Kidney glomerular epithelial cell (primary cell): ENCODE data around the gene FCMR.

ENCODE experiments used
- DNase-seq: peaks from one replicate; lab custom pipeline; 2025; lab: John Stamatoyannopoulos, UW

The FCMR gene

DNA sequence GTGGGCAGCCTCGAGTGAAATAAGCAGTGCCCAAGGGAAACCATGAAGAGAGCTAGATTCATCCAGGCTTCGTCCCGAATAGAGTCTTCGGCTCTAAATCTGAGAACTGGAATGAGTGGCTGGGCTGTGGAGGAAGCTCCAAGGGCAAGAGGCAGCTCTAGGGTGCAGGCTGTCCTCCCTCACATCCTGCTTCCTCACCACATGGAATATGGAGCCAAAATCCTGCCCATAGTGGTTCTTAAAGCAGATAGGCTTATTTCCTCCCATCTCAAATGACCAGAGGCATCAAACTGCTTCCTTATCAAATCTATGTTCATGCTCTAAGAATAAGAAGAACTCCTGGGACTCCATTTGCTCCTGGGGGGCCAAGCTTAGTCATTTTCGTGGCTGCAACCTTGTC, 22.0 kb downstream of the FCMR start:
- no peak for DNase-seq

GRCh38 chr1:206898915-206899431, 22.8 kb downstream of the FCMR start:
- DNase-seq = no peak

DNA sequence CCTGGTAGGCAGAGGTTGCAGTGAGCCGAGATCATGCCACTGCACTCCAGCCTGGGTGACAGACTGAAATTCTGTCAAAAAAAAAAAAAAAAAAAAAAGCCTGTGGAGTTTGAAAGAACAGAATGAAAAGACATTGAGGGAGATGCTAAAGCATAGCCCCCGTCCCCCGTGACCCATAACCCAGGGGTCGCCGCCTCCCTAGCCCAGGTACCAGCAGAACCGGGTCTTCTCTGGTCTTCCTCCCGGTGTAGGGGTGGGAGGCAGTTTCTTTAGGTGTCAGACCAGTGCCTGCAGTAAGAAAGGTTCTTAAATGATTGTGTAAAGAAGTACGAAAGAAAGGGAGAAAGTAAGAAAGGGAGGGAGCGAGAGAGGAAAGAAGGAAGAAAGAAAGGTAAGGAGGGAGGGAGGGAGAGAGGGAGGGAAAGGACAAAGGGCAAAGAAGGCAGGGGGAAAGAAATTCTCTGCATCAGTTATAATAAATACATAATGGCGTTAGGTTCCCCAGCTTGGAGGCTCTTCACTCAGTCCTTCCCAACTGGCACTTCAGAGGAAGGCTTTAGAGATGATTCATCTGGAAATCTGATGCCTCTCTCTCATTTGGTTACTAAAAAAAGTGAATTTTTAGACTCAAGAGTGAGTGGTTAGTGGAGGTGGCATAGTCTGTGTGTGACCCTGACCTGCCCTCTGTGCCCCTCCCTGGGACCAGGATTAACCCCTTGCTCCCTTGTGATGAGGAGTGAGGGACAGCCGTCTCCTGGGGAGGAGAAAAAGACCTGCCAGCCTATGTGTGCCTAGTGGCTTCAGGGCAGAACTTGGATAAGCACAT, 23.4 kb downstream of the FCMR start:
- peak; percentile 1 for DNase-seq

- no peak for DNase-seq
These were observed 24.6 kb downstream of the FCMR start, which contains the start of gene IL24 for GRCh38 chr1:206897175-206897574. Gene IL24 (plus strand): TSS chr1:206897443. CDS start chr1:206897833, 390 bp downstream.

GRCh38 chr1:206896261-206896660, 25.5 kb downstream of the FCMR start:
- no peak for DNase-seq

- DNase-seq = no peak
These were observed 25.9 kb downstream of the FCMR start for GRCh38 chr1:206895837-206896242.

DNA sequence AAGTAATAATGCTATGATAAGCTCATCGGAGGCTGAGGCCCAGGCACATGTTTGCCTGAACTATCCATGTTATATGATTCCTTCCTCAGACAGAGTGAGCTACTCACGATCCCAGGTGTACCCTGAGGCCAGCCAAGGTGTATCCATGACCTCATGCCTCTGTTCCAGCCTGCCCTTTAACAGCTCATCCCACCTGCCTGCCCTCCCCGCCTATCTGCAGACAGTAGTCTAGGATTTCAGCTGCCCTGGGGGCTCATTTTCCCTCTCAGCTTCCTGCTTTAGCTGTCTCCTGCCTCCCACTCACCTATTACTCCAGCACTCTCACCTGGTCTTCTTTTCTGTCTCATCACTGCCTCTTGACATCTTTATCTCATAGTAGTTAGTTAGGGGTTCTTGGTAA, 26.4 kb downstream of the FCMR start:
- DNase-seq = no peak

DNA sequence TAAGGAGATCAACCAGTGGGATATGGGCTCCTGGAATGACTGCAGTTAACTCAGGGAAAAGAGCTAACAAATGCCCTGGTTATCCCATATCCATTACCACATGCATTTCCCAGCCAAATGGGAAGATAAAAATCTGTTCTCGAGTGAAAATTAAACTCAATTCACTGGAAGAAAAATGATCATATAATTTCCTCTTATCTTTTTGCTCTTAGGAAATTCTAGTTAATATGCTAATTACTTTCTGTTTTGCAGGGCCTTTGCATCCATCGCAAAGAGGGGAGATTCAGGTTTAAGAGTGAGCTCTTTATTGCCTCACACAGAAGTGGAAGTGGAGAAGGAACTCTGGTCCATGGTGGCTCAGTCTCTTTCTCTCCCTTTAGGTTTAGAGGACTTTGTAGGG, 28.4 kb downstream of the FCMR start:
- no peak for DNase-seq

- DNase-seq = no peak
These were observed 29.3 kb downstream of the FCMR start for GRCh38 chr1:206892351-206892984.

GRCh38 chr1:206891412-206891811, 30.3 kb downstream of the FCMR start:
- DNase-seq = no peak

DNA sequence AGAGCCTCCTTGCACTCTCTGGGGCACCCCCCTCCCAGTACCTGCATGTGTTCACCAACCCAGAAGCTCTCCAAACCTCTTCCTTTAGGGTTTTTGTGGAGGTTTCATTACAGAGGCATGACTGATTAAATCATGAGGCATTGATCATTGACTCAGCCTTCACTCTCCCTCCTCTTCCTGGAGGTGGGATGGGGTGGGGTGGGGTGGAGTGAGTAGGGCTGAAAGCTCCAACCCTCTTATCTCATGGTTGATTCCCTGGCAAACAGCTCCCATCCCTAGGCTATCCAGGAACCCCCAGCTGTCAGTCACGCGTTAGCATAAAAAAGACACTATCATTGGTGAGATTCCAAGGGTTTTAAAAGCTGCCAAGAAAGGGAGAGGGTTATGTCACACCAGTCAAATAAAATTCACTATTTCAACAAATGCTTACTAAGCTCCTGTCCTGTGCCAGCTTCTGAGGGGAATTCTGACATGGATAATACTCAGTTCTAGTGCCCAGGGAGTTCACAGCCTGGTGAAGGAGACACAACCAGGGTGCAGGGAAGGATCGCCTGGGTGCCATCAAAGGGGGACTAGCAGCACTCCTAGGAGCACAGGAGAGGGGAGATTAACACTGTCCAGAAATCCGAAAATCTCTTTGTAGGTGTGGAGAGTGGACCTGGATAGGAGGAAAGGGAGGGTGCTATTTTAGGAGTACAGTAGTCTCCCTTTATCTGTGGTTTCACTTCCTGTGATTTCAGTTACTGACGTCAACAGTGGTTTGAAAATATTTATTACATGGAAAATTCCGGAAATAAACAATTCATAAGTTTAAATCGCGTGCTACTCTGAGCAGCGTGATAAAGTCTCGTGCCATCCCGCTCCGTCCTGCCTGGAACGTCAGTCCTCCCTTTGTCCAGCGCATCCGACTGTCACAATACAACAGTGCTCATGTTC, 31.3 kb downstream of the FCMR start:
- no peak for DNase-seq

- DNase-seq = no peak
These were observed 34.0 kb downstream of the FCMR start for GRCh38 chr1:206887701-206888100.

- no peak for DNase-seq
These were observed 34.9 kb downstream of the FCMR start for GRCh38 chr1:206886831-206887230.

DNA sequence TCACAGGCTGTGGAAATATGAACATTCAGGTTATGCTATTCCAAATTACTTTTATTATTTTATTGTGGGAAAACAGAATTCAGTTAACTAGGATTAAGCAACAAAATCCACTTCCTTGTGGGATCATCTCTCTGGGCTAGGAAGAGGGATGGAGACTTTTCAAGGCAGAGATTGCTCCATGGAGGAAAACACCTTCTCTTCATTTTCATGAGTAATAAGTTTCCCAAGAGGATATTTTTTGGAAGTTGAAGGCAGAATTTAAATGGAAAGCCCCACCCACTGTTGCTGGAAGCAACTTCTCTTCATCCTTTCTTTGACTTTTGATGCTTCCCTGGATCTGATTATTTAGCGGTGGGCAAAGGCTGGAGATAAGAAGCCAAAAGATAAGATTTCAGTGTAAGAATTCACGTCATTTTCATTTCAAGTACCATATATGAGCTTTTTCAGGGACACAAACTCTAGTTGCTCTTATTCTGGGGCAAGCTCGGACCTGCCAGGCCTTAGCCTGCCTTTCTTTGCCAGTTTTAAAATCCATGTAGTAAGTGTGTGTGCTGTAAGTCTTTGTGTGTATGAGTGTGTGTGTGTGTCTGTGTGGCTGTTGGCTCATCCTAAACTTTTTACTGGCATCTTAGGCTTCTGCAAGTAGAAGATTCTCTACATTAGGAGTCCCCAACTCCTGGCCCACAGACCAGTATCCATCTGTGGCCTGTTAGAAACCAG, 36.2 kb downstream of the FCMR start:
- DNase-seq = no peak

GRCh38 chr1:206883876-206884275, 37.9 kb downstream of the FCMR start:
- no peak for DNase-seq

- no peak for DNase-seq
These were observed 38.6 kb downstream of the FCMR start for GRCh38 chr1:206883160-206883559.

DNA sequence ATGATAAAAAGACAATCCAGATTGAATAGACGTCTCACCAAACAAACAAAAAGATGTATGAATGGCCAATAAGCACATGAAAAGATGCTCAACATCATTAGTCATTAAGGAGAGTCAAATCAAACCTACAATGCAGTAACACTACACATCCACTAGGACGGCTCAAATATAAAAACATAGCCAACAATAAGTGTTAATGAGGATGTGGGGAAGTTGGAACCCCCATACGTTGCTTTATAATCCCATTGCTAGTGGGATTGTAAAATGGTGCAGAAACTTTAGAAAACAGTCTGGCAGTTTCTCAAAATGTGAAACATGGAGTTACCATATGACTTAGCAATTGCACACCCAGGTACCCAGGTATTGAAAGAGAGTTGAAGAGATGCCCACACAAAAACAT, 39.2 kb downstream of the FCMR start:
- no peak for DNase-seq

- no peak for DNase-seq
These were observed 41.4 kb downstream of the FCMR start for GRCh38 chr1:206880314-206880713.

DNA sequence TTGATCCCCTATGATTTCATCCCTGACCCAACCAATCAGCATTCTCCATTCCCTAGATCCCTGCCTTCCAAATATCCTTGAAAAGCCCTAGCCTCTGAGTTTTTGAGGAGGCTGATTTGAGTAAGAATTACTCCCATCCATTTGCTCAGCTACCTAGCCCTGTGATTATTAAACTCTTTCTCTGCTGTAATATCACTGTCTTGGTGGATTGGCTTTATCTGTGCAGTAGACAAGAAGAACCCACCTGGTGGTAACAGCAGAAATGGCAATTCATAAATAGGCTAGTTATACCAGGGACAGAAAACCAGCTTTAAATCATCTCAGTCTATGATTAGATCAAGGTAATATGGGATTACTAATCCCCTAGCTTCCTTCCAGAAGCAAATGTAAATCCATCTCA, 43.3 kb downstream of the FCMR start:
- DNase-seq = no peak

GRCh38 chr1:206875752-206876377, 45.9 kb downstream of the FCMR start:
- no peak for DNase-seq

- DNase-seq = no peak
These were observed 48.0 kb downstream of the FCMR start for GRCh38 chr1:206873603-206874188.
